ENCODE data around the gene ATP12A. TPM values are rescaled to one million over a fixed set of nuclear protein-coding genes. Genes with fewer than 3 reads are reported as not detected.

The ATP12A gene
- total RNA-seq, 4 donors from 2014 or later, result not detected

DNA sequence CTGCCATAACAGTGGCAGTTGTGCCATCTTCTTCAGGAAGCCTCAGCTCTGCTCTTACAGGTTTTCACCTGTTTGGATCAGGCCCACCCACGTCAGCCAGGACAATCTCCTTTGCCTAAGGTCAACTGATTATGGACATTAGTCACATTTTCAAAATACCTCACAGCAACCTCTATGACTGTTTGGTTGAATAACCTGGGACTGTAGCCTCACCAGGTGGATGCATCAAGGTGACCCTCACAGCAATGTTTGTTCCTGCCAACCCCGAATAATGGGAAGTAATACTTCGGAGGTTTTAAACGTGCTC, 17.2 kb upstream of the ATP12A start:
- no peak for DNase-seq
- Histone ChIP-seq H3K9me3 (no peaks in the 10 kb centered on the region), H3K4me3 (no peak overlapping the region), H3K4me1 (no peaks in the 10 kb centered on the region), H3K36me3 (no peaks in the 10 kb centered on the region), H3K27ac (no peak overlapping the region), H3K27me3 (no peaks in the 10 kb centered on the region)
- intact Hi-C loops (cut with DNase I; ENCODE audit: low total_unique reads), result no loop called here
- TF ChIP-seq, protein P1, sequence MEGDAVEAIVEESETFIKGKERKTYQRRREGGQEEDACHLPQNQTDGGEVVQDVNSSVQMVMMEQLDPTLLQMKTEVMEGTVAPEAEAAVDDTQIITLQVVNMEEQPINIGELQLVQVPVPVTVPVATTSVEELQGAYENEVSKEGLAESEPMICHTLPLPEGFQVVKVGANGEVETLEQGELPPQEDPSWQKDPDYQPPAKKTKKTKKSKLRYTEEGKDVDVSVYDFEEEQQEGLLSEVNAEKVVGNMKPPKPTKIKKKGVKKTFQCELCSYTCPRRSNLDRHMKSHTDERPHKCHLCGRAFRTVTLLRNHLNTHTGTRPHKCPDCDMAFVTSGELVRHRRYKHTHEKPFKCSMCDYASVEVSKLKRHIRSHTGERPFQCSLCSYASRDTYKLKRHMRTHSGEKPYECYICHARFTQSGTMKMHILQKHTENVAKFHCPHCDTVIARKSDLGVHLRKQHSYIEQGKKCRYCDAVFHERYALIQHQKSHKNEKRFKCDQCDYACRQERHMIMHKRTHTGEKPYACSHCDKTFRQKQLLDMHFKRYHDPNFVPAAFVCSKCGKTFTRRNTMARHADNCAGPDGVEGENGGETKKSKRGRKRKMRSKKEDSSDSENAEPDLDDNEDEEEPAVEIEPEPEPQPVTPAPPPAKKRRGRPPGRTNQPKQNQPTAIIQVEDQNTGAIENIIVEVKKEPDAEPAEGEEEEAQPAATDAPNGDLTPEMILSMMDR (IDR thresholded peaks at IDR 0.05), result no peak
- no peak for TF ChIP-seq POLR2A (IDR thresholded peaks at IDR 0.05)

DNA sequence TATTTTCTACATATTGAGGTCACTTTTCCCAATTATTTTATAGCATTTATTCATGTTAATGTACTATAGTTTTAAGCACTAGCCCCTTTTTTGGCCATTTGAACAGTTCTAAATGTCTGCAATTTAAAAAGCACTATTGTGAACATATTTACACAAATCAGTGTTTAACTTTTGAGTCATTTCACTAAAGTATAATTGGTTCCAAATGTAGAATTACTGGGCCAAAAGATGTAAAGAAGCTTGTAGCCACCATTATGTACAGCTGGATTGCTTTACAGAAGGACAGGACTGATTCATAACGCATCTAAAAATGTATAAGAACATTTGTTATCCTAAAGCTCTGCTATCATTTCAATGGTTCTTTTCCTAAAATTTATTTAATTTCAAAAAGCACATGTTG, 16.6 kb upstream of the ATP12A start:
- Histone ChIP-seq H3K36me3 (no peaks in the 10 kb centered on the region), H3K4me1 (no peaks in the 10 kb centered on the region), H3K9me3 (no peaks in the 10 kb centered on the region), H3K27ac (no peak overlapping the region), H3K27me3 (no peaks in the 10 kb centered on the region), H3K4me3 (no peak overlapping the region)
- DNase-seq, result no peak
- intact Hi-C loops (cut with DNase I; ENCODE audit: low total_unique reads), result no loop called here
- TF ChIP-seq, protein P1 (IDR thresholded peaks at IDR 0.05), result no peak

DNA sequence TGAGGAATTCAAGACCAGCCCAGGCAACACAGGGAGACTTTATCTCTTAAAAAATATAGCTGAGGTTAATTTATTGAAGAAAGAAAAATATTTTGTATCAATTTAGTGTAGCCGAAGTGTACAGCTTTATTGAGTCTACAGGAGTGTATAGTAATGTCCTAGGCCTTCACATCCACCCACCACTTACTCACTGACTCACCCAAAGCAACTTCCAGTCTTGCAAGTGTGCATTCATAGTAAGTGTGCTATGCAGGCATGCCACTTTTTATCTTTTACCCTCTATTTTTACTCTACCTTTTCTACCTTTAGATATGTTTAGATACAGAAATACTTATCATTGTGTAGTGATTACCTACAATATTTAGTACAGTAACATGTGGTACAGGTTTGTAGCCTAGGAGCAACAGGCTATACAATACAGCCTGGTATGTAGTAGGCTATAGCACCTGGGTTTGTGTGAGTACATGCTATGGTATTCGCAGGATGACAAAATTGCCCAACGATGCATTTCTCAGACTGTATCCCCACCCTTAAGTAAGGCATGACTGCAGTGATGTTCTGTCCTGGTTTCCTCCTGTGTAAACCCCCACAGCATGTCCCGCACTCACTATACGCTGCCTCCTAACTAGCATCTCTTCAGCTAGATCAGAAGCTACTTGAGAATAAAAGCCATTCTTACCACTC, 15.3 kb upstream of the ATP12A start:
- no peaks in the 10 kb centered on the region for H3K27me3 ChIP-seq
- H3K9me3 ChIP-seq, result no peaks in the 10 kb centered on the region
- TF ChIP-seq, protein P1 (IDR thresholded peaks at IDR 0.05), result no peak
- no peak for TF ChIP-seq POLR2A (IDR thresholded peaks at IDR 0.05)
- no peaks in the 10 kb centered on the region for H3K36me3 ChIP-seq
- no peaks in the 10 kb centered on the region for H3K4me1 ChIP-seq
- no peak for DNase-seq
- H3K4me3 ChIP-seq, result no peak overlapping the region
- H3K27ac ChIP-seq, result no peak overlapping the region
- intact Hi-C loops (cut with DNase I; ENCODE audit: low total_unique reads), result no loop called here

DNA sequence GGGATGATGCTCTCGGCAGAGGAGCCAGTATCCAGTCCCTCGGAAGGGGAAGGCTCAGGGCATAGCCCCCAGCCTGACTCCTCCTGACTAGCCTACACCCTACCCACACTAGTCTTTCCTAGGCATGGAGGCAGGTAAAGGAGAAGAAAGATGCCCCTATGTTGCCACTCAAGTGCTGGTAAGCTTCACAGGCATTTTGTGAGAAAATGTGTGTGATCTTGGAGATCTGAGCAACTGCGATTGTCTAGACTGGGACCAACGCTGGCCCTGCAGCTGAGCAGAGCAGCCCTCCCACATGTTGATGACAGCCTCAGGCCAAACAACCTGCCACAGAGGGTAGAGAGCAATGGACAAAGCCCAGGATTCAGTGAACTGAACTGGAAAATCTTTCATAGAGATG, 11.7 kb upstream of the ATP12A start:
- no peaks in the 10 kb centered on the region for H3K4me1 ChIP-seq
- H3K9me3 ChIP-seq, result no peaks in the 10 kb centered on the region
- H3K36me3 ChIP-seq, result no peaks in the 10 kb centered on the region
- no peak overlapping the region for H3K27ac ChIP-seq
- H3K4me3 ChIP-seq, result no peak overlapping the region
- no peak for DNase-seq
- intact Hi-C loops (cut with DNase I; ENCODE audit: low total_unique reads), result no loop called here
- H3K27me3 ChIP-seq, result no peaks in the 10 kb centered on the region
- no peak for TF ChIP-seq POLR2A (IDR thresholded peaks at IDR 0.05)
- TF ChIP-seq, protein P1 (IDR thresholded peaks at IDR 0.05), result no peak

DNA sequence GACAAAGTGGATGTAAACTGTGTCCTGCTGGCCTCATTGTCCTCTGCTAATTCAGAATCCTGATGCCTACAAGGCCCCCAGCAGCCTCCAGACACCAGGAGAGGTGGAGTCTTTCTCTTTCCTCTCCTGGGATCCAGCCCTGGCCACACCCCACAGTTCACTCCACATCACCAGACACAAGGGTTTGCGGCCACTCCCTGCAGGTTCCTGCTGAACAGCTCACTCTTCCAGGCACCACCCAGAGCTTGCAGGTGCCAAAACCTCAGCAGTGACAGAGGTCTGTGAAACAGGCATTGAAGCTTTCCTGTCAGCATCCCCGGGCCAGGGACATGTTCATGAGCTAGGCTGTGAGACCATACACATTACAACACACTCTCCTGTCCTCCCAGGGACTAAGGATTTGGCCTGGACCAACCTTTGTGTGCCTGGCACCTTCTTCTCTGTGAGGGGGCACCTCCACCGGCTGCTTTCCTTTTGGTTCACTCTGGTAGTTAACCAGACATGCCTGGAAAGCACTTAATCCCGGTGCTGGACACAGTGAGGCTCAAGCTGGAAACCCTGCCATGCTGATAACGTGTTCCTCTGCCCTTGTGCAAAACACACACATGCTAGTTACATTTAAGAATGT, 11.1 kb upstream of the ATP12A start:
- Histone ChIP-seq H3K4me3 (no peak overlapping the region), H3K27me3 (no peaks in the 10 kb centered on the region), H3K9me3 (no peaks in the 10 kb centered on the region), H3K36me3 (no peaks in the 10 kb centered on the region), H3K4me1 (no peaks in the 10 kb centered on the region), H3K27ac (no peak overlapping the region)
- no peak for DNase-seq
- intact Hi-C loops (cut with DNase I; ENCODE audit: low total_unique reads), result no loop called here
- no peak for TF ChIP-seq POLR2A (IDR thresholded peaks at IDR 0.05)
- TF ChIP-seq, protein P1 (IDR thresholded peaks at IDR 0.05), result no peak
